Spleen (tissue), 11 donors: ENCODE results near the gene TRIM71. TPM values are rescaled to one million over a fixed set of nuclear protein-coding genes. Genes with fewer than 3 reads are reported as not detected.

Experiments
- DNase-seq: peaks from one replicate; pipeline ENCODE4 v3.0.0-alpha.2; 2020
- H3K27ac ChIP-seq, 8 donors: fragments of 200-600 bp; sonication (generic) in 7 of 8; 1 replicate in 4 of 8; 2 replicates in 4 of 8; pipeline versions ENCODE4 v1.5.0 to v1.8.0; 2016 to 2021; ENCODE audit warnings: inconsistent platforms in 4 of 8, mild to moderate bottlenecking in 4 of 8, moderate library complexity in 1 of 8
- H3K27me3 ChIP-seq, 7 donors: fragments of 200-600 bp; sonication (generic) in 6 of 7; replicated peaks in 1 of 7; 1 replicate in 4 of 7; 2 replicates in 3 of 7; pipeline versions ENCODE4 v1.5.0 to v1.8.0; 2016 to 2021; ENCODE audit warnings: inconsistent platforms in 3 of 7, mild to moderate bottlenecking in 1 of 7
- H3K36me3 ChIP-seq, 6 donors: fragments of 200-600 bp; sonication (generic) in 5 of 6; 1 replicate in 4 of 6; 2 replicates in 2 of 6; pipeline versions ENCODE4 v1.5.0 to v1.8.0; 2016 to 2021; ENCODE audit warnings: inconsistent platforms in 2 of 6
- H3K4me1 ChIP-seq, 6 donors: fragments of 200-600 bp; sonication (generic) in 5 of 6; 1 replicate in 3 of 6; 2 replicates in 3 of 6; pipeline versions ENCODE4 v1.5.0 to v1.8.0; 2016 to 2021; ENCODE audit warnings: inconsistent platforms in 3 of 6
- H3K4me3 ChIP-seq, 8 donors: fragments of 200-600 bp; sonication (generic) in 7 of 8; 1 replicate in 4 of 8; 2 replicates in 4 of 8; pipeline versions ENCODE4 v1.5.0 to v1.8.0; 2016 to 2021; ENCODE audit warnings: inconsistent platforms in 4 of 8, mild to moderate bottlenecking in 4 of 8, moderate library complexity in 2 of 8
- H3K9me3 ChIP-seq, 8 donors: fragments of 200-600 bp; sonication (generic) in 7 of 8; 1 replicate in 4 of 8; 2 replicates in 4 of 8; pipeline versions ENCODE4 v1.5.0 to v1.8.0; 2016 to 2021; ENCODE audit warnings: inconsistent platforms in 4 of 8
- POLR2A ChIP-seq, 3 donors: fragments of 450-650 bp; IDR thresholded peaks; one replicate each; pipeline ENCODE4 v1.5.1; 2017; ENCODE audit warnings: antibody characterized with exemption in 3 of 3, mild to moderate bottlenecking in 1 of 3
- POLR2AphosphoS5 ChIP-seq, 3 donors: sonication (generic); formaldehyde crosslinking; IDR thresholded peaks; one replicate each; pipeline ENCODE4 v1.5.1; 2017; ENCODE audit warnings: antibody characterized with exemption in 3 of 3
- WGBS, 5 donors: extraction: QIAGEN DNeasy Blood & Tissue Kit in 3 of 5; methylation state at CpG; one replicate each; pipeline versions ENCODE4 v1.1.5 to v1.1.7; 2013 to 2018; 5-methylcytosine and 5-hydroxymethylcytosine counted together
- intact Hi-C: fragments of 100-400 bp; cut with DNase I; formaldehyde crosslinking; loops from one replicate; pipeline ENCODE4 v1.15.0; 2023; ENCODE audit warnings: low total_unique reads
- polyA plus RNA-seq, 3 donors: library from polyadenylated mRNA; stranded (reverse); fragments of 200-250 nt; gene quantifications; one replicate each; pipeline ENCODE4 v1.2.1, GENCODE V29; 2013
- total RNA-seq, 7 donors: library from RNA; depleted of rRNA in 3 of 7; stranded (reverse); fragments of >200 nt in 3 of 7; fragmentation: NEBNext Ultra II Directional in 4 of 7; extraction: Animal tissue kit (Norgen Biotek cat#: 25700) in 4 of 7; gene quantifications; one replicate each; pipeline versions ENCODE4 v1.1.0 to v1.2.1, GENCODE V29; 2016 to 2021
- TF ChIP-seq, protein P1 (sequence below), 11 experiments: fragments of 200-600 bp in 7 of 11; fragments of 450-650 bp in 4 of 11; sonication (generic) in 4 of 11; IDR thresholded peaks in 8 of 11; conservative IDR thresholded peaks in 3 of 11; 1 replicate in 7 of 11; 2 replicates in 4 of 11; pipeline versions ENCODE4 v1.4.0 to v1.8.0; 2016 to 2021; ENCODE audit warnings: antibody characterized with exemption in 11 of 11, inconsistent platforms in 4 of 11, mild to moderate bottlenecking in 1 of 11
- donor health status: healthy with polysubstance abuse.
- donor health status: DM: no; HTN: no; CAD: no; lungs with moderate emphysema.
- donor health status: DM: no; HTN: no; CAD: no.
- donor health status: Bipolar disorder and iron deficiency.
- donor health status: healthy.
- donor health status: DM: no; HTN: no; CAD: no.
- donor health status: DM: yes; HTN: yes; CAD: no.

The TRIM71 gene
- total and polyA plus RNA-seq, 10 donors, result under 0.01 to 0.09 (median 0.03) TPM; not detected in 5

DNA sequence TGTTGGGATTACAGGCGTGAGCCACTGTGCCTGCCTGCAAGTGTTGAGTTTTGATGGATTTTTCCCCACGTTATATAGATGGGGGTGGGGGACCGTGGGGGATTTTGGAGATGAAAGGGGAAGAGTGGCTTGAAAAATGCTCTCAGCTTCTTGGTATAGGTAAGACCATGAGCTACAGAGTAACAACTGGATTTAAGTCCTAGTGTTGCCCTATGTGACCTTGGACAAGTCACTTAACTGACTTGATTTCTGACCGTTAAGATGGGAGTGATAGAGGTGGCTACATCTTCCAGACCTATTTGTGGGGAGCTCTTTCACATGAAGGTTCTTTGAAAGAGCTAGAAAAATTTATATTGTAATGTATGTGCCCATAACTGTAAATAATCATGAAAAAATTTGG, 13.3 kb downstream of the TRIM71 start:
- Histone ChIP-seq H3K27ac (no peak overlapping the region), H3K4me1 (no peaks in the 10 kb centered on the region), H3K9me3 (no peaks in the 10 kb centered on the region), H3K4me3 (no peak overlapping the region), H3K36me3 (no peaks in the 10 kb centered on the region), H3K27me3 (peaks cover 0 to 57% (median 0%) of the 10 kb centered on the region in 7 donors)
- TF ChIP-seq, protein P1, sequence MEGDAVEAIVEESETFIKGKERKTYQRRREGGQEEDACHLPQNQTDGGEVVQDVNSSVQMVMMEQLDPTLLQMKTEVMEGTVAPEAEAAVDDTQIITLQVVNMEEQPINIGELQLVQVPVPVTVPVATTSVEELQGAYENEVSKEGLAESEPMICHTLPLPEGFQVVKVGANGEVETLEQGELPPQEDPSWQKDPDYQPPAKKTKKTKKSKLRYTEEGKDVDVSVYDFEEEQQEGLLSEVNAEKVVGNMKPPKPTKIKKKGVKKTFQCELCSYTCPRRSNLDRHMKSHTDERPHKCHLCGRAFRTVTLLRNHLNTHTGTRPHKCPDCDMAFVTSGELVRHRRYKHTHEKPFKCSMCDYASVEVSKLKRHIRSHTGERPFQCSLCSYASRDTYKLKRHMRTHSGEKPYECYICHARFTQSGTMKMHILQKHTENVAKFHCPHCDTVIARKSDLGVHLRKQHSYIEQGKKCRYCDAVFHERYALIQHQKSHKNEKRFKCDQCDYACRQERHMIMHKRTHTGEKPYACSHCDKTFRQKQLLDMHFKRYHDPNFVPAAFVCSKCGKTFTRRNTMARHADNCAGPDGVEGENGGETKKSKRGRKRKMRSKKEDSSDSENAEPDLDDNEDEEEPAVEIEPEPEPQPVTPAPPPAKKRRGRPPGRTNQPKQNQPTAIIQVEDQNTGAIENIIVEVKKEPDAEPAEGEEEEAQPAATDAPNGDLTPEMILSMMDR (IDR thresholded peaks at IDR 0.05 in 8 of 11, conservative IDR thresholded peaks at IDR 0.05 in 3 of 11), result no peak
- TF ChIP-seq POLR2A (IDR thresholded peaks at IDR 0.05) (no peak), POLR2AphosphoS5 (IDR thresholded peaks at IDR 0.05) (no peak)
- no peak for DNase-seq
- 66 to 93% (median 88%) methylated on average over 4 of the region's 4 CpGs for WGBS, 5 donors
- intact Hi-C loops, result no loop called here

DNA sequence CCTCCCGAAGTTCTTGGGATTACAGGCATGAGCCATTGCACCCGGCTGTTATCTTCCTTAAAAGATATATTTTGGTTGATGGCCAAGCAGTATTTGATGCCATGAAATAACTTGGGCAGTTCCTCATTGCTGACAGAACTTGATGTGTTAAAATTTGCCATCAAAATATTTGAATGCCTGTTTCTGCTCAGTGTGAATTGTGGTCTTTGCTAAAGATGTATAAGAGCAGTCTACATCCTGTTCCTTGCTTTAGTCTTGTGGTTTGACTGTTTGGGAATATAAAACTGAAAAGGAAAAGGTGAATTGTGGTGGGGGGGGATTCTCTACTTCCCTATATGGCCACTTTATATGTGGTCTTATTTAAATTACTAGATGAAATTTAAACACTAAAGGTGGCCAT, 14.0 kb downstream of the TRIM71 start:
- H3K27me3 ChIP-seq, result peaks cover 0 to 54% (median 0%) of the 10 kb centered on the region in 7 donors
- DNase-seq, result no peak
- TF ChIP-seq POLR2AphosphoS5 (IDR thresholded peaks at IDR 0.05), result no peak
- TF ChIP-seq POLR2A (IDR thresholded peaks at IDR 0.05), result no peak
- TF ChIP-seq, protein P1 (IDR thresholded peaks at IDR 0.05 in 8 of 11, conservative IDR thresholded peaks at IDR 0.05 in 3 of 11), result no peak
- no peaks in the 10 kb centered on the region for H3K4me1 ChIP-seq
- no peaks in the 10 kb centered on the region for H3K9me3 ChIP-seq
- intact Hi-C loops, result no loop called here
- H3K4me3 ChIP-seq, result no peak overlapping the region
- H3K27ac ChIP-seq, result no peak overlapping the region
- WGBS, 5 donors, result 12 to 46% (median 20%) methylated on average over 2 of the region's 2 CpGs
- no peaks in the 10 kb centered on the region for H3K36me3 ChIP-seq

DNA sequence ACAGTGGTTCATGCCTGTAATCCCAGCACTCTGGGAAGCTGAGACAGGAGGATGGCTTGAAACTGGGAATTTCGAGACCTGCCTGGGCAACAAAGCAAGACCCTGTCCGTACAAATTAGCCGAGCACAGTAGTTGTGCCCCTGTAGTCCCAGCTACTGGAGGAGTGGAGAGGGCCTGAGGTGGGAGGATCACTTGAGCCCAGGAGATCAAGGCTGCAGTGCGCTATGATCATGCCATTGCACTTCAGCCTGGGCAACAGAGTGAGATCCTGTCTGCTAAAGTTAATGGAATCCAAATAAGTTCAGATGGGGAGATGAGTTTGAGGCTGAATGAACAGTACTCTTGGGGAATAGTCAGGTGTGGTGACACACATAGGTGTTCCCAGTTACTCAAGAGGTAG, 14.4 kb downstream of the TRIM71 start:
- DNase-seq, result no peak
- 86 to 95% (median 90%) methylated on average over 4 of the region's 4 CpGs for WGBS, 5 donors
- Histone ChIP-seq H3K36me3 (no peaks in the 10 kb centered on the region), H3K4me3 (no peak overlapping the region), H3K27ac (no peak overlapping the region), H3K4me1 (no peaks in the 10 kb centered on the region), H3K27me3 (peaks cover 0 to 53% (median 0%) of the 10 kb centered on the region in 7 donors), H3K9me3 (no peaks in the 10 kb centered on the region)
- TF ChIP-seq, protein P1 (IDR thresholded peaks at IDR 0.05 in 8 of 11, conservative IDR thresholded peaks at IDR 0.05 in 3 of 11), result no peak
- no peak for TF ChIP-seq POLR2AphosphoS5 (IDR thresholded peaks at IDR 0.05)
- TF ChIP-seq POLR2A (IDR thresholded peaks at IDR 0.05), result no peak
- intact Hi-C loops, result no loop called here

DNA sequence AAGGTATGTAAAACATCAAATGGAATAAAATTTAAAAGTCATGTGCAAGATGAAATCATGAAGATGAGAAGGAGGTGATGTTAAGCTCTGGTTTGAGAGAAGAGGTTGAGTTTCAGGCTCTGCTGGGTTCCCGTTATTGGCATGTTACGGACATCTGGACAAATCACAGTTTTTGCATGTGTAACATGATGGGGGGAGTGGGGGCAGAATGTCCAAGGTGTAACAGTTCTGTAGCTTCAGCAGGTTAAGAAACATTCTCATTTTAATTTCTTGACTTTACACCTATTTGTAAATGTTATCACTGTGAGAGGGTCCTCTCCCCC, 17.2 kb downstream of the TRIM71 start:
- TF ChIP-seq POLR2AphosphoS5 (IDR thresholded peaks at IDR 0.05) (no peak), POLR2A (IDR thresholded peaks at IDR 0.05) (no peak)
- TF ChIP-seq, protein P1 (IDR thresholded peaks at IDR 0.05 in 8 of 11, conservative IDR thresholded peaks at IDR 0.05 in 3 of 11), result no peak
- intact Hi-C loops, result no loop called here
- Histone ChIP-seq H3K27me3 (peaks cover 0 to 55% (median 0%) of the 10 kb centered on the region in 7 donors), H3K4me1 (no peaks in the 10 kb centered on the region), H3K4me3 (no peak overlapping the region), H3K27ac (no peak overlapping the region), H3K36me3 (no peaks in the 10 kb centered on the region), H3K9me3 (no peaks in the 10 kb centered on the region)
- 87 to 93% (median 90%) methylated on average over 2 of the region's 2 CpGs for WGBS, 5 donors
- no peak for DNase-seq
